ENCODE data around the gene UGGT1. TPM values are rescaled to one million over a fixed set of nuclear protein-coding genes. Genes with fewer than 3 reads are reported as not detected.

Gene UGGT1
- total and polyA plus RNA-seq, 2 donors (not counting 3 experiments of a cell fraction or from before 2014, with no cell fraction given) = 27.6 to 83.2 TPM

GRCh38 chr2:128160616-128161275, 69.7 kb downstream of the UGGT1 start:
- Histone ChIP-seq H3K4me1 (ENCODE audit: control insufficient read depth, extremely low read depth, insufficient read depth, low read length) (no peaks in the 10 kb centered on the region), H3K79me2 (ENCODE audit: control insufficient read depth, insufficient read depth, low read length) (no peaks in the 10 kb centered on the region), H4K20me1 (replicated peaks; ENCODE audit: control insufficient read depth, extremely low read depth, insufficient read depth, low read length) (no peaks in the 10 kb centered on the region), H3K4me3 (replicated peaks in 1 of 3; ENCODE audit: insufficient read depth in 1 of 3, low read depth in 1 of 3, low read length in 3 of 3) (no peak overlapping the region), H3K4me2 (ENCODE audit: insufficient read depth, low read length) (no peak overlapping the region), H2AFZ (ENCODE audit: low read depth, low read length) (no peak overlapping the region), H3K27ac (ENCODE audit: insufficient read depth, low read depth, low read length) (no peak overlapping the region), H3K9me3 (replicated peaks; ENCODE audit: control insufficient read depth, insufficient read depth, low read length) (no peaks in the 10 kb centered on the region), H3K9ac (replicated peaks; ENCODE audit: extremely low read depth, insufficient read depth, low read length) (no peak overlapping the region), H3K9me1 (replicated peaks; ENCODE audit: control insufficient read depth, extremely low read depth, insufficient read depth, low read length) (no peaks in the 10 kb centered on the region), H3K27me3 (ENCODE audit: control insufficient read depth in 2 of 2, insufficient read depth in 2 of 2, low read length in 2 of 2) (no peaks in the 10 kb centered on the region), H3K36me3 (ENCODE audit: control insufficient read depth in 2 of 2, extremely low read depth in 1 of 2, insufficient read depth in 2 of 2, low read length in 2 of 2) (peaks cover 16 to 17% of the 10 kb centered on the region in 2 experiments)
- dilution Hi-C loops (cut with MboI; ENCODE audit: extremely low pct_ligation_motif_present, low sequenced_read_pairs) (no loop called here), intact Hi-C loops (cut with micrococcal nuclease) (no loop called here)
- BruUV-seq (replicated peaks) = no TSS peak
- DNase-seq (ENCODE audit: low read depth, low spot score) = no peak
- ChIA-PET CTCF (no interaction called here), POLR2A (no interaction called here)
- TF ChIP-seq MYC (IDR thresholded peaks at IDR 0.05; ENCODE audit: low read depth, low read length) (no peak), GATA2 (IDR thresholded peaks at IDR 0.05; ENCODE audit: insufficient read depth, insufficient read length, low read depth, low read length) (no peak), EZH2 (IDR thresholded peaks at IDR 0.05; ENCODE audit: borderline replicate concordance, low read depth, low read length, severe bottlenecking) (no peak), JUN (IDR thresholded peaks at IDR 0.05; ENCODE audit: borderline replicate concordance, insufficient read depth, insufficient read length, low read depth) (no peak), POLR2AphosphoS5 (IDR thresholded peaks at IDR 0.05; ENCODE audit: insufficient read depth, low read depth, low read length) (no peak), POLR2A (IDR thresholded peaks at IDR 0.05; ENCODE audit: low read depth, low read length) (no peak), CTCF (IDR thresholded peaks at IDR 0.05; ENCODE audit: extremely low read depth in 1 of 2, insufficient read depth in 1 of 2, low read depth in 1 of 2, low read length in 2 of 2) (no peak), FOS (IDR thresholded peaks at IDR 0.05; ENCODE audit: borderline replicate concordance, insufficient read depth, low read length) (no peak)
- TF ChIP-seq, protein P1, sequence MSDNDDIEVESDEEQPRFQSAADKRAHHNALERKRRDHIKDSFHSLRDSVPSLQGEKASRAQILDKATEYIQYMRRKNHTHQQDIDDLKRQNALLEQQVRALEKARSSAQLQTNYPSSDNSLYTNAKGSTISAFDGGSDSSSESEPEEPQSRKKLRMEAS (IDR thresholded peaks at IDR 0.05; ENCODE audit: insufficient read depth, insufficient read length) = no peak
- no peak for FAIRE-seq

Data from endothelial cell of umbilical vein (primary cell).